Heart right ventricle (tissue), 16 donors: ENCODE measurements around the gene ARHGEF16. TPM values are rescaled to one million over a fixed set of nuclear protein-coding genes. Genes with fewer than 3 reads are reported as not detected.

Experiments used
- ATAC-seq, 8 donors: fragments of 200-7000 bp; cut with Tn5 transposase; one replicate each; pipeline ENCODE4 v1.9.1; 2020; ENCODE audit warnings: mild to moderate bottlenecking in 8 of 8, moderate library complexity in 8 of 8, moderate number of reproducible peaks in 1 of 8
- DNase-seq, 2 donors: peaks; one replicate each; pipeline ENCODE4 v3.0.0-alpha.2; 2020
- H3K27ac ChIP-seq, 10 donors: fragments of 200-600 bp; sonication (generic) in 2 of 10; one replicate each; pipeline versions ENCODE4 v1.5.0 to v1.8.0; 2020 to 2022; ENCODE audit warnings: mild to moderate bottlenecking in 3 of 10
- H3K27me3 ChIP-seq, 7 donors: fragments of 200-600 bp; one replicate each; pipeline ENCODE4 v1.8.0; 2021 to 2022; ENCODE audit warnings: mild to moderate bottlenecking in 2 of 7
- H3K36me3 ChIP-seq, 9 donors: fragments of 200-600 bp; sonication (generic) in 1 of 9; one replicate each; pipeline versions ENCODE4 v1.5.0 to v1.8.0; 2020 to 2022; ENCODE audit warnings: mild to moderate bottlenecking in 2 of 9
- H3K4me1 ChIP-seq, 9 donors: fragments of 200-600 bp; sonication (generic) in 1 of 9; one replicate each; pipeline versions ENCODE4 v1.5.0 to v1.8.0; 2020 to 2022; ENCODE audit warnings: mild to moderate bottlenecking in 4 of 9
- H3K4me3 ChIP-seq, 10 donors: fragments of 200-600 bp; sonication (generic) in 2 of 10; one replicate each; pipeline versions ENCODE4 v1.5.0 to v1.8.0; 2020 to 2022; ENCODE audit warnings: mild to moderate bottlenecking in 7 of 10, moderate library complexity in 2 of 10
- H3K9me3 ChIP-seq, 11 donors: fragments of 200-600 bp in 10 of 11; sonication (generic) in 2 of 11; one replicate each; pipeline versions ENCODE4 v1.5.0 to v1.8.0; 2013 to 2022; ENCODE audit warnings: mild to moderate bottlenecking in 2 of 11, control low read depth in 1 of 11, moderate library complexity in 1 of 11
- CTCF ChIP-seq, 9 donors: fragments of 200-600 bp; sonication (generic) in 2 of 9; IDR thresholded peaks; one replicate each; pipeline versions ENCODE4 v1.5.0 to v1.8.0; 2021 to 2022; ENCODE audit warnings: antibody characterized with exemption in 9 of 9, mild to moderate bottlenecking in 5 of 9, moderate library complexity in 1 of 9
- WGBS, 2 donors: extraction: QIAGEN DNeasy Blood & Tissue Kit; methylation state at CpG; one replicate each; pipeline ENCODE4 v1.1.7; 2013; ENCODE audit warnings: inconsistent platforms in 1 of 2; 5-methylcytosine and 5-hydroxymethylcytosine counted together
- intact Hi-C, 10 donors: fragments of 100-400 bp; cut with DNase I; formaldehyde crosslinking; loops; one replicate each; pipeline versions ENCODE4 v1.11.1 to v1.14.2; 2022
- polyA plus RNA-seq, 2 donors: library from polyadenylated mRNA; stranded (reverse); fragments of 200-250 nt; gene quantifications; one replicate each; pipeline ENCODE4 v1.2.3, GENCODE V29; 2013
- total RNA-seq, 10 donors: library from RNA; stranded (reverse); fragmentation: NEBNext Ultra II Directional in 3 of 10; extraction: Animal tissue kit (Norgen Biotek cat#: 25700) in 3 of 10; gene quantifications; one replicate each; pipeline versions ENCODE4 v1.2.1 to v1.2.4, GENCODE V29; 2021 to 2023
- donor health status: Arrhythmogenic right ventricular cardiomyopathy.
- donor health status: ischemic (EF 13 %, LVEDD 7.1; RV severe dilation, severe dysfunction).
- donor health status: healthy with polysubstance abuse.
- donor health status: DM: no; HTN: yes; CAD: no.
- donor health status: DM: no; HTN: no; CAD: no.
- donor health status: ischemic (EF 25% LVEDD 6.9; RV normal size, moderate dysfunction).
- donor health status: ischemic (EF 25% LVEDD 5.7; RV mildly dilated, moderate dysfunction).
- donor health status: healthy.
- donor health status: DM: yes; HTN: yes; CAD: no.
- donor health status: Ischemic cardiomyopathy.
- donor health status: ischemic (EF 35%, LVEDD 5.7; RV mildly dilated, moderate dysfunction).
- donor health status: nonischemic (EF 11% LVEDD 7.7; RV severe dilation, severe dysfunction).
- donor health status: DM: yes; HTN: yes; CAD: no.
- donor health status: PGD.
- donor health status: ischemic (EF 29% LVEDD 5.4; RV normal size, mild dysfunction).
- donor health status: nonischemic (EF 23%, LVEDD 6.1; RV moderate dilation, normal function).

The ARHGEF16 gene
- total and polyA plus RNA-seq, 12 donors, result 0.17 to 1.1 (median 0.40) TPM

DNA sequence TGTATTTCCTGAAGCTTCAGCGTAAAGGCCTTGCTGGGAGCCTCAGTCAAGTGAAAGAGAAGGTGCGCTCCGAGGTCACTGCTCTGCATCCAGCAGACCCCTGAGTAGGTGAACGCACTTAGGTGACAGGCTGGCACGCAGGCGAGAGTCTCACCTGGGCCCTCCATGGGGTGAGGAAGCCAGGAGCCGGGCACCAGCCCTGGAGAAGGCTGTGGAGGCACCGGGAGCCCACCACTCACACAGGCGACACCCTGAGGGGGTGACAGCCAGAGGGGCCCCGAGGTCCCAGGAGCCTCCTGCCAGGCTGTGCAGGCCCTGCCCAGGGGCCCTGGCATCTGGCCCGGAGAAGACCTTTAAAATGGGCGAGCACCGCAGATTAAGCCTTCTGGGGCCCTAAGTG is 67.6 kb downstream of the ARHGEF16 start:
- H3K4me1 ChIP-seq, result peaks cover 0 to 11% (median 0%) of the 10 kb centered on the region in 9 donors
- WGBS, 2 donors, result 95% methylated on average over 13 of the region's 13 CpGs
- intact Hi-C loops, result no loop called here

GRCh38 chr1:3522564-3523265 is 68.2 kb downstream of the ARHGEF16 start:
- H3K36me3 ChIP-seq, result no peaks in the 10 kb centered on the region

More for the DNA sequence above, 67.6 kb downstream of the ARHGEF16 start:
- Histone ChIP-seq H3K4me3 (no peak overlapping the region), H3K9me3 (no peaks in the 10 kb centered on the region), H3K36me3 (no peaks in the 10 kb centered on the region), H3K27me3 (no peaks in the 10 kb centered on the region), H3K27ac (no peak overlapping the region)
- ATAC-seq (no peak), DNase-seq (no peak)
- TF ChIP-seq CTCF (IDR thresholded peaks at IDR 0.05), result no peak

DNA sequence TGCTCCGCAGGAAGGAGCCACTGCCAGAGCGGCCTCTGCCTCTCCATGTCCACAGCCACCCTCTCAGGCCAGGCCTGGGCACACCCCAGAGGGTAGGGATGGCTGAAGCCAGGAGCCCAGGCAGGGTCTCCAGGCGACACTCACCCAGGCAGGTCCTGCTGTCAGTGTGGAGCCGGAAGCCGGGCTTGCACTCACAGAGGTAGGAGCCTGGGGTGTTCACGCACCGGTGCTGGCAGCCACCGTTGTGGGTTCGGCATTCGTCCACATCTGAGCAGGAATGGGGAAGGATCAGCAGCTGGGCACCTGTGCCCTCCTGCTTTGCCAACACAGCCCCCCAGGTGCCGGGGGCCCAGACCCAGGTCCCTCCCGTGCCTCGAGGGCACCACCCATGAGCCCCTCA is 69.5 kb downstream of the ARHGEF16 start:
- H3K27me3 ChIP-seq, result no peaks in the 10 kb centered on the region
- 98% methylated on average over 13 of the region's 13 CpGs for WGBS, 2 donors
- H3K27ac ChIP-seq, result no peak overlapping the region
- no peak for TF ChIP-seq CTCF (IDR thresholded peaks at IDR 0.05)
- DNase-seq, result no peak
- H3K9me3 ChIP-seq, result no peaks in the 10 kb centered on the region
- peaks cover 2 to 18% (median 3%) of the 10 kb centered on the region in 9 donors for H3K4me1 ChIP-seq
- intact Hi-C loops, result no loop called here
- H3K4me3 ChIP-seq, result no peak overlapping the region
- ATAC-seq, result no peak
- H3K36me3 ChIP-seq, result no peaks in the 10 kb centered on the region

More at GRCh38 chr1:3522564-3523265, 68.2 kb downstream of the ARHGEF16 start:
- Histone ChIP-seq H3K27me3 (no peaks in the 10 kb centered on the region), H3K4me1 (peaks cover 0 to 17% (median 0%) of the 10 kb centered on the region in 9 donors), H3K9me3 (no peaks in the 10 kb centered on the region), H3K4me3 (no peak overlapping the region), H3K27ac (no peak overlapping the region)
- no peak for ATAC-seq
- DNase-seq, result no peak
- 85 to 93% methylated on average over 17 to 19 of the region's 19 CpGs for WGBS, 2 donors
- TF ChIP-seq CTCF (IDR thresholded peaks at IDR 0.05), result no peak
- intact Hi-C loops, result no loop called here

DNA sequence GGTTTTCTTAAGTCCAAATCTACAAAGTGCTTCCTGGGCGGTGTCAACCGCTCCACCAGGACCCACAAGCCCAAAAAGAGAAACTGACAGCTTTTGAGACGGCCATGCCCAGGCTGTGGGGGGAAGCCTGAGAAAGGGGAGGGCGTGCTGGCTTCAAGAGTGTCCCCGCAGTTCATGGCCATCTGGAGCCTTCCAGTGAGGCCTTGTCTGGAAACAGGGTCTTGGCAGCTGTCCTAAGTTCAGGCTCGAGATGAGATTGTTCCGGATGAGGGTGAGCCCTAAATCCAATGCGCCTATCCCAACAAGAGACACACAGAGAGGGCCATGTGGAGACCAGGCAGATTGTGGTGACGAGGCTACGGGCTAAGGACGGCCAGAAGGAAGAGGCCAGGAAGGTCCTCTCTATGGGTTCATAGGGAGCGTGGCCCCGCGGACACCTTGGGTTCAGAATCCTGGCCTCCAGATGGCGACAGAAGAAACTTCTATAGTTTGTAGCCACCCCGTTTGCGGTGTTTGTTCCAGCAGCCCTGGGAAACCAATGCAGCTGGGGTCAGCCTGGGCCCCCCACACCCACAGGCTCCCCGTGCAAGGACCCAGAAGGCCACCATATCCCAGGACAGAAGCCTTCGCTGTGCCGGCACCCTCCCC is 70.2 kb downstream of the ARHGEF16 start:
- intact Hi-C loops, result no loop called here
- H3K27ac ChIP-seq, result no peak overlapping the region
- ATAC-seq (no peak), DNase-seq (no peak)
- H3K4me1 ChIP-seq, result peaks cover 7 to 21% (median 10%) of the 10 kb centered on the region in 9 donors
- no peaks in the 10 kb centered on the region for H3K27me3 ChIP-seq
- H3K36me3 ChIP-seq, result no peaks in the 10 kb centered on the region
- no peaks in the 10 kb centered on the region for H3K9me3 ChIP-seq
- H3K4me3 ChIP-seq, result no peak overlapping the region
- 87% methylated on average over 20 of the region's 20 CpGs for WGBS, 2 donors
- TF ChIP-seq CTCF (IDR thresholded peaks at IDR 0.05), result no peak
